OCI-LY3 (cell line): Measurements from ENCODE around the gene GFAP.

ENCODE experiments used
- H2AFZ ChIP-seq: fragments of 200-600, 300-600 bp; shearing (Covaris generic); 2 replicates; pipeline ENCODE4 v1.6.0; 2014; ENCODE audit warnings: antibody characterized with exemption, low read depth, low read length
- H3K27ac ChIP-seq: fragments of 200-600, 300-600 bp; sonication (generic); 2 replicates; pipeline ENCODE4 v1.5.1; 2014; ENCODE audit warnings: mild to moderate bottlenecking, low read length, moderate library complexity, mixed read lengths
- H3K27me3 ChIP-seq: fragments of 200-600, 300-600 bp; sonication (generic); 2 replicates; pipeline ENCODE4 v1.6.1; 2014; ENCODE audit warnings: low read depth, low read length, mixed read lengths
- H3K36me3 ChIP-seq: fragments of 200-600, 300-600 bp; sonication (generic); replicated peaks from 2 replicates; pipeline ENCODE3; 2014; ENCODE audit warnings: low read depth, low read length, mixed read lengths
- H3K4me1 ChIP-seq: fragments of 300-600, 200-600 bp; sonication (generic); 2 replicates; pipeline ENCODE4 v1.6.1; 2014; ENCODE audit warnings: low read length, mixed read lengths
- H3K4me2 ChIP-seq: fragments of 200-600, 300-600 bp; sonication (generic); 2 replicates; pipeline ENCODE4 v1.6.1; 2014; ENCODE audit warnings: low read length, mixed read lengths
- H3K4me3 ChIP-seq: fragments of 300-600, 200-600 bp; sonication (generic); 2 replicates; pipeline ENCODE4 v1.5.1; 2014; ENCODE audit warnings: antibody characterized with exemption, mild to moderate bottlenecking, low read length, moderate library complexity
- H3K79me2 ChIP-seq: fragments of 300-600, 200-600 bp; shearing (Covaris generic); 2 replicates; pipeline ENCODE4 v1.6.1; 2014; ENCODE audit warnings: mild to moderate bottlenecking, low read length, mixed read lengths
- H3K9ac ChIP-seq: fragments of 300-600, 200-600 bp; shearing (Covaris generic); 2 replicates; pipeline ENCODE4 v1.6.0; 2014; ENCODE audit warnings: mild to moderate bottlenecking, low read length, moderate library complexity
- H3K9me3 ChIP-seq: fragments of 200-600, 300-600 bp; shearing (Covaris generic); 2 replicates; pipeline ENCODE4 v1.6.1; 2014; ENCODE audit warnings: low read length, mixed read lengths; ENCODE audit not compliant: insufficient read depth
- H4K20me1 ChIP-seq: fragments of 200-600, 300-600 bp; sonication (generic); 2 replicates; pipeline ENCODE4 v1.6.1; 2016; ENCODE audit warnings: low read length, mixed read lengths; ENCODE audit not compliant: insufficient read depth
- CTCF ChIP-seq: fragments of 200-600, 300-600 bp; sonication (generic); IDR thresholded peaks from 2 replicates; pipeline ENCODE4 v1.5.1; 2014; ENCODE audit warnings: antibody characterized with exemption, low read length, low read depth
- EZH2phosphoT487 ChIP-seq: fragments of 200-600 bp; shearing (Covaris generic); IDR thresholded peaks from 2 replicates; pipeline ENCODE4 v1.6.1; 2018; ENCODE audit warnings: antibody characterized with exemption, mixed run types, low read depth

Gene GFAP

GRCh38 chr17:44910231-44911106, 4.8 kb downstream of the GFAP start:
- TF ChIP-seq CTCF (no peak), EZH2phosphoT487 (no peak)
- H3K9me3 ChIP-seq, result no peaks in the 10 kb centered on the region
- H3K4me3 ChIP-seq, result no peak overlapping the region
- H3K4me1 ChIP-seq, result peaks cover 12% of the 10 kb centered on the region; the same call in 1 of the 2 replicates
- peaks cover 8% of the 10 kb centered on the region for H3K27me3 ChIP-seq
- no peak overlapping the region for H3K9ac ChIP-seq
- no peak overlapping the region for H3K4me2 ChIP-seq
- H4K20me1 ChIP-seq, result no peaks in the 10 kb centered on the region
- no peak overlapping the region for H3K27ac ChIP-seq
- no peak overlapping the region for H2AFZ ChIP-seq
- no peaks in the 10 kb centered on the region for H3K79me2 ChIP-seq
- no peaks in the 10 kb centered on the region for H3K36me3 ChIP-seq

- TF ChIP-seq EZH2phosphoT487 (no peak), CTCF (no peak)
- Histone ChIP-seq H4K20me1 (no peaks in the 10 kb centered on the region), H2AFZ (no peak overlapping the region), H3K36me3 (no peaks in the 10 kb centered on the region), H3K4me2 (no peak overlapping the region), H3K4me1 (peaks cover 12% of the 10 kb centered on the region; the same call in 1 of the 2 replicates), H3K9ac (no peak overlapping the region), H3K9me3 (no peaks in the 10 kb centered on the region), H3K27me3 (peaks cover 8% of the 10 kb centered on the region), H3K27ac (no peak overlapping the region), H3K79me2 (no peaks in the 10 kb centered on the region), H3K4me3 (no peak overlapping the region)
Observed at GRCh38 chr17:44909681-44910144, 5.6 kb downstream of the GFAP start.

- H2AFZ ChIP-seq, result no peak overlapping the region
- H3K9ac ChIP-seq, result no peak overlapping the region
- H3K27me3 ChIP-seq, result peaks cover 5% of the 10 kb centered on the region
- no peaks in the 10 kb centered on the region for H3K79me2 ChIP-seq
- H3K4me2 ChIP-seq, result no peak overlapping the region
- no peaks in the 10 kb centered on the region for H3K36me3 ChIP-seq
- H3K4me1 ChIP-seq, result peaks cover 12% of the 10 kb centered on the region; the same call in 1 of the 2 replicates
- no peak overlapping the region for H3K4me3 ChIP-seq
- TF ChIP-seq EZH2phosphoT487 (no peak), CTCF (no peak)
- no peaks in the 10 kb centered on the region for H4K20me1 ChIP-seq
- H3K27ac ChIP-seq, result no peak overlapping the region
- no peaks in the 10 kb centered on the region for H3K9me3 ChIP-seq
Observed at GRCh38 chr17:44908761-44909326, 6.5 kb downstream of the GFAP start.

DNA sequence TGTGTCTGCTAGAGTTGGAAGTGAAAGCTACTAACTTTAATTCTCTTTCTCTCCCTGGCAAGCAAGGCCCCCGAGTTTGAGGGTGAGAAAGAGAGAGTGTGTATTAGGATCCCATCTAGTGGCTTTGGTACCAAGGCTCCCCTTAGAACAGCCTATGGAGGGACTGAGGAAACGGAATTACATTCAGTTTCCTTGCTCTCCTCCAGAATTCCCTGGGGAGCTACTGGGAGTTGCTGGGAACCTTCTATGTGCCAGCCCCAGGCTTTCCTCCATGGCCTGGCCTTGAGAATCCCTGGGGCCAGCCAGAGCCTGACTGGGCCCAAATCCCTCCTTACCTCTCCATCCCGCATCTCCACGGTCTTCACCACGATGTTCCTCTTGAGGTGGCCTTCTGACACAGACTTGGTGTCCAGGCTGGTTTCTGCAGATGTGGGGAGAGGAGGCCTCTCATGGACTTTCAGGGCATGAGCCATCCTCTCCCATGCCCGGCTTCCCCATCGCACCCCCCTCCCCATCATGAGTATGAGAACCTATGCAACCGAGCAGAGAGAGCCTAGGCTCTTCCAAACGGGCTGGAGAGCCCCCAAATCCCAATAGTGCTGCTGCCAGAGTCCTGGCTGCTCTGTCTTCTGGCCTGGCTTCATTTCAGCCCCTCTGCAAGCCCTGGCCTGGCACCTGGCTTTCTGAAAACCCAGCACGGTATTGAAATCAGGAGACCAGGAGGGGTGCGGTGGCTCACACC, 7.4 kb downstream of the GFAP start:
- Histone ChIP-seq H3K4me3 (no peak overlapping the region), H3K9ac (no peak overlapping the region), H3K27ac (no peak overlapping the region), H3K4me1 (peaks cover 4% of the 10 kb centered on the region; the same call in 1 of the 2 replicates), H4K20me1 (no peaks in the 10 kb centered on the region), H2AFZ (no peak overlapping the region), H3K9me3 (no peaks in the 10 kb centered on the region), H3K79me2 (no peaks in the 10 kb centered on the region), H3K36me3 (no peaks in the 10 kb centered on the region), H3K27me3 (no peaks in the 10 kb centered on the region), H3K4me2 (no peak overlapping the region)
- TF ChIP-seq EZH2phosphoT487 (no peak), CTCF (no peak)
